Left renal cortex interstitium (tissue), 4 donors: ENCODE measurements around the gene RAB22A. TPM values are rescaled to one million over a fixed set of nuclear protein-coding genes. Genes with fewer than 3 reads are reported as not detected.

Experiments
- DNase-seq, 4 donors: peaks; one replicate each; pipeline ENCODE4 v3.0.0-alpha.2; 2013; ENCODE audit warnings: low read depth in 4 of 4, low spot score in 2 of 4, missing footprints in 1 of 4
- polyA plus RNA-seq, 4 donors: library from polyadenylated mRNA; unstranded; fragments of 120-200 nt; gene quantifications; one replicate each; pipeline ENCODE4 v1.2.1, GENCODE V29; 2013; ENCODE audit not compliant: insufficient read length in 4 of 4

Gene RAB22A, protein sequence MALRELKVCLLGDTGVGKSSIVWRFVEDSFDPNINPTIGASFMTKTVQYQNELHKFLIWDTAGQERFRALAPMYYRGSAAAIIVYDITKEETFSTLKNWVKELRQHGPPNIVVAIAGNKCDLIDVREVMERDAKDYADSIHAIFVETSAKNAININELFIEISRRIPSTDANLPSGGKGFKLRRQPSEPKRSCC
- 10 to 100 TPM; 16.2 to 24.0 (median 19.1) TPM for polyA plus RNA-seq

DNA sequence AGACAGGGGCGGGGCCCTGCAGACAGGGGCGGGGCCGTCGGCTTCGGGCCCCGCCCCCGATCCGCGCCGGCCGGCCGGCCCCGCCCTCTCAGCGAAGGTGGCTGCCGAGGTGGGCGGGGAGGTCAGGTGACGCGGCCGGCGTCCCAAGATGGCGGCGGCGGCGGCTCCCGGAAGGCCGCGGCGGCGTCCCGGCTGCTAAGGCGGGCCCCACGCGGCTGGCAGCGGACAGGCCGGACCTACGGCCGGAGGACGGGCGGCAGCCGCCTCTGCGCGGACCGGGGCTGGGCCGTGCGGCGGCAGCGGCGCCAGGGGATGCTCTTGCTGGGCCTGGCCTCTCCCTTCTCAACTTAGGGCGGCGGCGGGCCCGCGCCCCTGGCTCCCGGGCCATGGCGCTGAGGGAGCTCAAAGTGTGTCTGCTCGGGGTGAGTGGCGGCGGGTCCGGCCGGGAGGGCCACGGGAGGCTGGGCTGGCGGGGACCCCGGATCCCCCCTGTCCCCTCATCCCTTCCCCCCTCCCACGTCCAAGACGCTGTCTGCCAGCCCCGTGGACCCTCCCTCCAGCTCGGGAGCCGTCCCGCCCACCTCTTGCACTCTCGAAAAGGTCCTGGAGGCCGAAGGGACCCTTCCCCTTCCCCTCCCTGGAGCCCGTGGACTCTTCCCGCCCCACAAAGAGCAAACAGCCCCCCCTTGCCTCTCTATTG is at the start of gene RAB22A:
TSS of gene RAB22A (plus strand) at position 125 of the 700 bp plus-strand sequence. CDS start at position 387, 262 bp downstream.
- DNase-seq, result peak in 1 of 4 donors; percentile 47

DNA sequence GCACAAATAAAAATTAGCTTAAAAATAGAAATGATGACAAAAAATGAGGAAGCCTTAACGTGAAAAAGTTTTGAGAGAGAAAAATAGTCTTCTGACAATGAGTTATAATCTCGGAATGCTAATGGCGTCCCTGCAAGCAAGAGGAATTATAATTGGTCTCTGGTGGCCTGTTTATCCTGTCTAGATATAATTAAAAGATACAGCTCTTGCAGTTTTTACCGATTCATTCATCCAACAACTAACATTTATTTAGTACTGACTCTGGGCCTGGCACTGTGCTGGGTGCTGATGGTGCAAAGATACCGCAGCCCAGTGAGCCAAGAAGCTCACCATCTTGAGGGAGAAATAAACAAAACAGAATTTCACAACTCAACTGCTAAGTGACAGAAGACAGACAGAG is 49.5 kb upstream of the RAB22A start:
- DNase-seq, result no peak

DNA sequence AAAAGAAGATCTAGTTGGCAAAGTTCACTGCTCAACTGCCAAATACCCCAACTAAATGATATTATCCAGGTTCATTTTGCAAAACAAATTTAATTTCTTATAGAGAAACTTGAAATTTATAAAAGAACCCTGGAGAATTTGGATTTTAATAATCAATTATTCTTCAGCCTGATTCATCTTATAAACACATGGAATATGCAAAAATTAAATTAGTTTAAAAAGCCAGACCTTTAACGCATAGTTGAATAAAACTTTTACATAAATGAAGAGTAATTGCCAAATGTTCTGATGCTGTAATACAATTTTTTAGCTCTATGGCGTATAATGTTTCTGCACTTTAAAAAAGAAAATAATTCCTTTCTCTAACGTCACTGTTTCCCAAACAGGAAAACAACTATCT is 47.9 kb upstream of the RAB22A start:
- no peak for DNase-seq

DNA sequence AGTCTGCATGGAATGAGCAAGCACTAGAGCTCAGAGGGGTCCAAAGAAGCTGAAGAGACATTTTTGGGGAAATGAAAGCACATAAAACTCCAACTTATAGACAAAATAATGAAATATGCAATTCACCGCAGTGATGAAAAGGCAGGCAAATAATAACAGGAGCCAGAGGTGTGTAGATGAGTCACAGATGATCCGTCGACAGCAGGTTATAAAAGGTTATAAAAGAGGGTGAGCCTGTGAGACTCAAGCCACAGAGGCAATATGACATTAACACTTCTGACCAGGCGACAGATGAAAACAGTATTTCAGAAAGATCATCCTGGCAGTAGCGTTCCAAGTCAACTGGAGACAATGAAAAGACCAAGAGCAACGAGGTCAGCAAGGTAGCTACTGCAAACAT is 45.2 kb upstream of the RAB22A start:
- no peak for DNase-seq

DNA sequence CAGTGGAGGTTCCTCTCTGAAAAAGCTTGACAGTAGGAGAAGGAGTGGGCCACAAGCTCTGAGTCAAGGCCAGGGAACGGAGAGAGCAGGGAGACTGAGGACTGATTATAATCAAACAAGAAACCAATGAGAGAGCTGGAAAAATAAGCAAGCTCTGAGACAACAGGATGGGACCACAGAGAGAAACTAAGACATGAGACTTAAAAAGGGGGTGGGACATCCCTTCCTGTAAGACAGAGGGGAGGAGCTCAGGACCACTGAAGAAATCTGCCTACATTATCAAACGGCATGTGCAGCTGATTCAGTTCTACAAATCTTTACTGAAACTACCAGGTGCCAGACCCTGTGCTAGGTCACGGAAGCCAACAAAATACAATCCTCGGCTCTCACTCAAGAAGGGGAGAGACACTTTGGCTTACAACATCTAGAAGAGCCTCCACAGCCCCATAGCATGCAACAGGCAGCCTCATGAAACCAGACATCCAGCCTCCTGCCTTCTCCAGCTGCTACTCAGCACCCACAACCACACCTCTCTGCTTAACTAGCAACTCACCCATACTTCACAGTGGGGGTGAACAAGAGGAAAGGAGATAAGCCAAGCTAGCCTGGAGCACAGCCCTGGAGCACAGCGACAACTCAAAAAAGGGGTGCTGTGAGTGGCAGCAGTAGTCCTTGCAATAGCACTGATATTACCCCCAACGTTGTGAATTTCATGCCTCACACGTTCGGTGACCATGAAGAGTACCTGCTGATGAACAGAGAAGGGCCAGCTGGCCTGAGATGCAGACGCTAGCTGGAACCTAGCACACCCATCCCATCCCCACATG is 41.9 kb upstream of the RAB22A start:
- no peak for DNase-seq

DNA sequence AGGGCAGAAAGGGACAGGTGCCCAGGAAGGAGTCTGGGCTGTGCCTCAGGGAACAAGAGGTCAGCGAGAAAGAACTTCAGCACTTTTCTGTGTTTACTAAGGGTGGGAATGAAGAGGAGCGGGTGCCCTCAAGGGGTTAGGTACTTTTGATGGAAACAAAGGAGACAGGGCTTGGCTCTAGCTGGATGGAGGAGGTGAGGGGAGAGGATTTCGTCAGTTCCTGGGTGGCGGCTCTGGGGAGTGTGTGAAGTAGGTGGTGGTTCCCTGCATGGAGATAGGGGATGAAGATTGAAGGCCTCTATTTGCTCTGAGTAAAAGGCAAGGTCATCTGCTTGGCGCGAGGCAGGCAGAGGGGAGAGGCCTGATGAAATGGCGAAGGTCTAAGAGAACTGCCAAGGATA is 41.1 kb upstream of the RAB22A start:
- DNase-seq, result no peak

DNA sequence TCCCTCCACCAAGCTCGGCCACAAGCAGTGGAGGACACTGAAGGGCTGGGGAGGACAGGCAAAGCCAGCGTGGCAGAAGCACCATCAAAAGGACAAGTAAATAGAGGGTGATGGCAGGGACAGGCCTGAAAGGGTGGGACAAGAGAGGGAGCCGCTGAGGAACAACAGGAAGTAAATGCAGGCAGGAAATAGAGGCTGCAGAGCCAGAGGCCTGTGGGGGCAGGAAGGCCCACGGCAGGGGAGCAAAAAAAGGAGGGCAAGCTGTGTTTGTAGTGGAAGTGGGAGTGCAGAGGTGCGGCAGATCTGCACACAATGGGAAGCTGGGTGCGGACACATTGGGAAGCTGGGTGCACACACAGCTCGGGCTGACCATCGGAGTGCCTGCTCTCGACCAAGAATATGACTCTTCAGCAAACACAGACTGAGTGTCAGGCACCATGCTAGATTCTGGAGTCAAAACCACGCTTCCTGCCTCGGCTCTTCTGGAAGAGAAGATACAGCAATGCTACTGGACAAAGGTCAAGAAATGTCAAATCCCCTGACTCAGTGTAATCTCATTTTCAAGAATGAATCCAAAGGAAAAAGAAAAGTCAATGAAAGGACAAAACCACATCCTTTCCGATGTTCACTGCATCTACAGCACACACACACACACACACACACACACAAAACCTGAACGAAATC is 40.4 kb upstream of the RAB22A start:
- no peak for DNase-seq

DNA sequence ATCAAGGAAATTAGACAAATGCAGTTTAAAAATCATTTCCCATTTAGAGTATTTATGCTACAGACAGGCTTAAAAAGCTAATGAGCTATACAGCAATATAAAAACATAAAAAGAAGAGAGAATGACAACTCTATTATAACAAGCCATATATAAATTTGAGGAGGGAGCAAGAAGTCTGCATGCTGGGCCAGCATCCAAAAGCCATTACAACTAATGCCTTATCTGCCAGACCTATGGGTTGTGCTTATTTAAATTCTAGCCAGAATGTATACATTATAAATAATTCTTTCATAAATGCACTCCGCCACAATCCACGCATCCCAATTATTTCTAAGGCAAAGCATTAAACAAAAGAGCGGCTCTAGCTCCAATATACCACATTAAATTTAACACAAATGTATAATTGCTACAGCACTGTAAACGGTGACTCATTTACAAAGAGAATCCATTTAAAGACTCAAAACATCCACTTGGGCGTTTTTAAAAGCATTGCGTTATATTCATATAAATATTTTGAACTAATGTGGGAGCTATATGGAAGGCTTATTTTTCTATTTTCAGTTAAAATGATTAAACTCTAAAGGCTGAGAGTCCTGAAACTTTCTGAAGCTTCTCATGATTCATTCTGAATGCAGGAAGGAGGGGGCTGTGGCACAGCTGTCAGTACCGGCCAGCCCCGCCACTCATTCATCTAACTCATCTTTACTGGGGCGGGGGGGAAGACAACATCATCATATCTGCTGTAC is 37.7 kb upstream of the RAB22A start:
- peak in 1 of 4 donors; percentile 45 for DNase-seq

DNA sequence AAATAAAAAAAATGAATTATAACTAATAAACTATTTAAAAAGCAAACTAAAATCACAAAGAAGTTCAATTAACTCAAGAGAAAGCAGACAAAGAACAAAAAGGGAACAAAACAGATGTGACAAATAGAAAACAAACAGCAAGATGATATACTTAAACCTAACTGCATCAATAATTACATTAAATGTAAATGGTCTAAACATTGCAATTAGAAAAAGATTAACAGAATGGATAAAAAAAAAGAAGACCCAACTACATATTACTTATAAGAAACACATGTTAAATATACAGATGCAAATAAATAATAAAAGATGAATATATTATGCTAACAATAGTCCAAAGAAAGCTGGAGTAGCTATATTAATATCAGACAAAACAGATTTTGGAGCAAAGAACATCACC is 35.1 kb upstream of the RAB22A start:
- no peak for DNase-seq

DNA sequence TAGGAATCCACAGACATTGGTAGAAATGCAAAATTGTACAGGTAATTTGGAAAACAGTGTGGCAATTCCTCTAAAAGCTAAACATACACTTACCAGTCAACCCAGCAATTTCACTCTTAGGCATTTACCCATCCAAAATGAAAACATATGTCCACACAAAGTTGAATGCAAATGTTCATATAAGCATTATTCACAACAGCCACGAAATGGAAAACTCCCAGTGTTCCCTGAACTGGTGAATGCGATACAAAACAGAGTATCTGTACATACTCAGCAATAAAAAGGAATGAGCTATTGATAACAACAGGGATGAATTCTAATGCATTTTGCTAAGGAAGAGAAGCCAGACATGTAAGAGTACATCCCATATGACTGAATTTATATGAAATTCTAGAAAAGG is 32.4 kb upstream of the RAB22A start:
- no peak for DNase-seq

DNA sequence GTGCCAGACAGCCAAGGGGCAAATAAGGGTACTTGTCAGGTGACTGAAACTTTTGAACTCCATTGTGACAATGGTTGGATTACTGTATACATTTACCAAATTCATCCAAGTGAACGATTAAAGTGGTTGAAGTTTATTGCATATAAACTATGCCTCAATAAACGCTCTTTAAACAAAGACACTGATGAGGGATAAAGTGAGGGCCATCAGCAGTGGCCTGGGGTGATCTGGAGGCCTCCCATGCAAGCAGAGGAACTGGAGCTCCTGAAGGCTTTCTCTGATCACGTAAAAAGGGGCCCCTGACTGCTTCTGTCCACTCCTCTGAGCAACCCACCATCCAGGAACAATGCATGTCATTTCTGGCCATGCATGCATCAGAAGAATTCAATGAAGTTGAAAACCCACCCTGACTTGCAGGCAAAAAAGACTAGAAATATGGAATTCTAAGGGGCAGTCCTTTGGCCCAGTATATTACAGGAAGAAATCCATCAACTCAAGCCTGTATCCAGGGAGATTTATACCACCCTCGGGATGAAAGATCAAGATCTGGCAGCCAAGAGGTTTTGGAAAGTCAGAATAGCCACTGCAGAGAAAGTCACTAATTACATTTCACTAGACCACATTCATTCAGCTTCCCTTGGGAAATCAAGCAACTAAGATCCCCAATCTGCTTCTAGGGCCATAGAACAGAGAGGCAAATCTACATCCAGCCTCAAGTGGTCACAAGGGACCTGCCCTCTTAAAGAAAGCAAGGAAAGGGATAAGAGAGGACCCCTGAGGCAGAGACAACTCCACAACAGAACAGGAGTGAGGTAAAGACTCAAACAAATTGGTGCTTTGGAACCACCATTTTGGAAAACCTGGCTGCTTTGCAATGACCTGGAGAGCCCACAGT is 31.7 kb upstream of the RAB22A start:
- DNase-seq, result peak in 1 of 4 donors; percentile 24

DNA sequence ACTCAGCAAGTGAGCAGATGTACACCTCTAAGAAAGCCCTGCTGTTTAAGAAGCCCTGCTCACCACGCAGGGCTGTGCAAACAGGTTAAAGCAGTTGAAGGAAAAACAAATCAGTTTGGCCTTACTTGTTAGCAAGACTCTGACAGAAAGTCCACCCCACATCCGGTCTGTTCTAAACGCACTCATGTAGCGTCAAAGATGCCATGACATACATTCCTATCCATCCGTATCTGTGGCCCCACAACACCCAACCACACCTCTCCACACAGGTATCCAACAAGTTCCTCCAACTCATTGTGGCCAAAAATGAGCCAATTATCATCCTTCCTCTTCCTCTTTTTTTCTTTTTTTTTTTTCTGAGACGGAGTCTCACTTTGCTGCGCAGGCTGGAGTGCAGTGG is 22.8 kb upstream of the RAB22A start:
- no peak for DNase-seq

DNA sequence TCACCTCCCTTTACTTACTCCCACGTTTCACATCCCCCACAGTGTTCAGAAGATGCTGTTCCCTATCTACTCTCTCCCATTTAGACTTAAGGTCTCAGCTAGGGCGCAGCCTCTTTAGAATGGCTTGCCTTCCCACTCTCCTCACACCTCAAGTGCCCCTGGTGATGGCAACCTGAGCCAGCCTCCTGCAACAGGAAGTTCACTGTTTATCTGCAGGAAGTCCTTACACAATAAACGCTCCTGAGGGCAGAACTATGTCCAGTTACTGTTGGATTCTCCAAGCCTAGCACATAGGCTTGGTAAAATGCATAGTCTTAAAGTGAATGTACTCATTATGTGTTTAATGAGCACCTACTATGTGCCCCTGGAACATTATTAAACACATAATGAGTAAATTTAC is 21.9 kb upstream of the RAB22A start:
- no peak for DNase-seq

DNA sequence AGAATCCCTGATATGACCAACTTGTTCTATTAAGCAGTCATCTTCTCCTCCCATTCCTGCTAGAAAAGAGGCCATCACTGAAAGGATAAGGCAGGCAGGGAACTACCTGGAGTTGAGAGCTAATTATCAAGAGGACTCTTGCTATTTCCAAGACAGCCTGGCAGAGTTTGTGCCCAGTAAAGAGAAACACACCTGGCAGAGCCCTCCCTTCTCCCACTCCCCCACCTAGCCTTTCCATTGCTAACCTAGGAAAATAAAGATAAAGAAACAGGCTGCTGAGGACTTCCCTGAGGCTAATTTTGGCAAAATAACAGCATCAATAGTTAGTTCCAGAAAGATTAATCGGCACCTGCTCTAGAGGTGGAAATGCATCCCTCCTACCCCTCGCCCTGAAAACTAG is 20.4 kb upstream of the RAB22A start:
- DNase-seq, result no peak

DNA sequence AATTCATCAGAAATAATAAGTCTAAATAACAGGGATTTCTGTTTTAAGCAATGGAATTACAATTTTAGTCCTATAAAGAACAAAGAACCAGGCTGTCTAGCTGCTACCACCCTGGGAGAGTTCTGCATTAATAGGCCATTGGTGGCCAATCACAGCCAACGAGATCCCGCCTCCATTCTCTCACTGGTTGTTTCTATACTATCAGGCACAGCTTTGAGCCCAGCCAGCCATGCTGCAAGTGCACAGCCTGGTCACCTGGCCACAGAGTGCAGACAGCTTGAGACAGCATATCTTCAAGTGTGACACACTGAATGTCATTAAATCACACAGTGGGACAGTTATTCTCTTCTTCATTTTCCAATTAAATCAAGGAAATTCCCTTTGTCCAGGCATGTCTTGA is 16.1 kb upstream of the RAB22A start:
- no peak for DNase-seq

DNA sequence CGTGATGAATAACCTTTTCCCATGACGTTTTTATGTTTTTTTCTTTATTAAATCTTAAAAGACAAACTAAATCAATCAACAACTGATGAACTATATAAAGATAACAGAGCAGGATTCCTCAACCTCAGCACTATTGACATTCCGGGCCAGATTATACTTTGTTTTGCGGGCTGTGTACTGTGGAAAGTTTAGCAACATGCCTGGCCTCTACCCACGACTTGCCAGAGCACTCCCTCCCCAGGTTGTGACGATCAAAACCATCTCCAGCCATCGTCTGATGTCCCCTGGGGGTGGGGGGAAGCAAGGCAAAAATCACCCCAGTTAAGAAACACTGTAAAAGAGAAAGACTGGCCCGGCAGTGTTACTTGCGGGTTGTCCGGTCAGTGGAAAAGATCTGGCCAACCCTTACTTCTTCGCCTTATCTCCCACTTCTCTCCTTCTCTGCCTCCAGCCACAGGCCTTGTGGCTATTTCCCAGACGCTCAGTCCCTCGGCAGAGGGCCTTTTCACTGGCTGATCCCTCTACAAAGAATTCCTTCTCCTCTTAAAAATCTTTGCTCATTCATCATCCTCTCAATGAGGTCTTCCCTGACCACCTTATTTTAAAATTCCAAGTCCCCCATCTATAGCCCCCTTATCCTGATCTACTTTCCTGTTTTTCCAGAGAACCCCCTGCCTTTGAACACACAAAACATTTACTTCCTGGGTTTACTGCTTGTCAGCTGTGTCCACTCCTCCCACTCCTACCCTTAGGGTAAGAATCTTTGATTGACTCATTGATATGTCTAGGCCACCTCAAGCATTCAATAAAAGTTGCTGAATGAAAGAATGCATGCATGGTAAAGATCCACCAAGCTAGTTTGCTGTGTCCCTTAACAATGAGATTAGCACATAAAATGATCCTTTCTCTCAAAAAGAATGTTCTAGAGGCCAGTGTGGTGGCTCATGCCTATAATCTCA is 14.7 kb upstream of the RAB22A start:
- DNase-seq, result no peak

DNA sequence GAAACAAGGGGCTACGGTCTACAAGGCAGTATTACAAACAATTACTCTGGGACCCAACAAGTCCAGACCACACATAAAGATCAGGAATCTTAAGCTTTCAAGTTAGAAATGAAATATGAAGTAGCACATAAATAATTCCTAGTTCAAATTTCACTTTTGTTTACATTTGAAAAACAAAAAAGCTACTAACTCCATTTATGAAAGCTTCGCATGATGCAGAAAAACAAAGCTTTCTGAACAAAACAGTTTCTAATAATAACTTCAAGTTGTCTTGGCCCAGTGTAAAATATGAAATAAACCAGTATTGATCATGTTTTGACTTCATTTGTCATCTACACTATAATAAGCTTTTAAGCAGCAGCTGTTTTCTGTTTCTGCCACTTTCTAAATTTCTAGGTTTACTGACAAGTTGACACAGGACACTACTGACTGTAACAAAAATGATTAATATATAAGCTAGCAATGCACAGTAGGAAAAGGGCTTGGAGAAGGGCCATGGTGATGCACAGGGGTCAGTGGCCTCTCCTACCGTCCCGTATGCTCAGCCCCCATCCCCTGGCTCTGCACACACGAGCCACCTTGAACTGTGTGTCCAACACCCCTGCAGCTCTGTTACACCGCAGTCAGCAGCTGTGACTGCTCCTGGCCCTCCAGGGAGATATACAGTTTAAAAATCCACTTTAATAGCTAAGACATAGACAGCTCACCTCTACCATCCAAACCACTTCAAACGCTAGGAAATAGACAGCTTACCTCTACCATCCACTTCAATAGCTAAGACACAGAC is 13.3 kb upstream of the RAB22A start:
- no peak for DNase-seq
